KMS-11 (cell line): ENCODE results near the gene HOXD9.

Experiments
- H2AFZ ChIP-seq: fragments of 200-600 bp; sonication (generic); 2 replicates; pipeline ENCODE4 v1.6.1; 2016; ENCODE audit warnings: antibody characterized with exemption, mixed run types, low read depth
- H3K27ac ChIP-seq: fragments of 200-600 bp; sonication (generic); 2 replicates; pipeline ENCODE4 v1.6.1; 2016; ENCODE audit warnings: mild to moderate bottlenecking, mixed run types
- H3K27me3 ChIP-seq: fragments of 200-600 bp; sonication (generic); 2 replicates; pipeline ENCODE4 v1.6.1; 2017; ENCODE audit warnings: mild to moderate bottlenecking, low read depth, mixed run types, moderate library complexity; ENCODE audit not compliant: insufficient read depth
- H3K36me3 ChIP-seq: fragments of 200-600 bp; sonication (generic); 2 replicates; pipeline ENCODE4 v1.6.1; 2017; ENCODE audit warnings: mild to moderate bottlenecking, mixed run types; ENCODE audit not compliant: insufficient read depth
- H3K4me1 ChIP-seq: fragments of 200-600 bp; sonication (generic); 2 replicates; pipeline ENCODE4 v1.6.1; 2016; ENCODE audit warnings: mild to moderate bottlenecking, low read depth, mixed run types; ENCODE audit not compliant: poor library complexity, severe bottlenecking
- H3K4me2 ChIP-seq: fragments of 200-600 bp; sonication (generic); 2 replicates; pipeline ENCODE4 v1.7.0; 2016; ENCODE audit warnings: mild to moderate bottlenecking, mixed run types
- H3K4me3 ChIP-seq: fragments of 200-600 bp; sonication (generic); IDR thresholded peaks from 2 replicates; pipeline ENCODE4 v1.6.1; 2017; ENCODE audit warnings: low read depth, low read length, mixed read lengths; ENCODE audit not compliant: insufficient read depth
- H3K79me2 ChIP-seq: fragments of 200-600 bp; sonication (generic); 2 replicates; pipeline ENCODE4 v1.6.1; 2016; ENCODE audit warnings: low read depth, mixed run types; ENCODE audit not compliant: insufficient read depth
- H3K9ac ChIP-seq: fragments of 200-600 bp; sonication (generic); 2 replicates; pipeline ENCODE4 v1.6.1; 2016; ENCODE audit warnings: mild to moderate bottlenecking, mixed run types
- H4K20me1 ChIP-seq: fragments of 200-600 bp; sonication (generic); 2 replicates; pipeline ENCODE4 v1.6.1; 2016; ENCODE audit warnings: mild to moderate bottlenecking, mixed run types; ENCODE audit not compliant: insufficient read depth
- CTCF ChIP-seq: fragments of 200-600 bp; sonication (generic); conservative IDR thresholded peaks from 2 replicates; pipeline ENCODE4 v1.6.1; 2017; ENCODE audit warnings: low read depth, mild to moderate bottlenecking, antibody characterized with exemption, low read length, moderate library complexity, mixed read lengths

The HOXD9 gene

DNA sequence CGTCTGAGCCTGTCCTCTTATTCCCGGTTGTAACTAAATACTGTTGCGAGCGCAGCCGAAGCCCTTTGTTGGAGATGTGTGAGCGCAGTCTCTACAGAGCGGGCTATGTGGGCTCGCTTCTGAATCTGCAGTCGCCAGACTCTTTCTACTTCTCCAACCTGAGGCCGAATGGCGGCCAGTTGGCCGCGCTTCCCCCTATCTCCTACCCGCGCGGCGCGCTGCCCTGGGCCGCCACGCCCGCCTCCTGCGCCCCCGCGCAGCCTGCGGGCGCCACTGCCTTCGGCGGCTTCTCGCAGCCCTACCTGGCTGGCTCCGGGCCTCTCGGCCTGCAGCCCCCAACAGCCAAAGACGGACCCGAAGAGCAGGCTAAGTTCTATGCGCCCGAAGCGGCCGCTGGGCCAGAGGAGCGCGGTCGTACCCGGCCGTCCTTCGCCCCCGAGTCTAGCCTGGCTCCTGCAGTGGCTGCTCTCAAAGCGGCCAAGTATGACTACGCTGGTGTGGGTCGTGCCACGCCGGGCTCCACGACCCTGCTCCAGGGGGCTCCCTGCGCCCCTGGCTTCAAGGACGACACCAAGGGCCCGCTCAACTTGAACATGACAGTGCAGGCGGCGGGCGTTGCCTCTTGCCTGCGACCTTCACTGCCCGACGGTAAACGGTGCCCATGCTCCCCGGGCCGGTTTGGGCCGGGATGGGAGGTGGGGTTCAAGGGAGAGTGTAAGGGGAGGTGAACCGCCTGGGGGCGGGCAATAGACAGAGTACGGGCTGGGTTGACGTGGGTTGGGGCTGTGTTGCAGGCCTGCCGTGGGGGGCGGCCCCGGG, 22.6 kb upstream of the HOXD9 start, which contains the start of gene HOXD12:
Gene HOXD12 (plus strand): TSS at position 68 of the 819 bp plus-strand sequence. CDS start 7 bp downstream, at position 75.
- Histone ChIP-seq H3K4me3 (no peak within 1 kb of the TSS), H2AFZ (peak within 1 kb of the TSS; percentile 97), H3K27me3 (no peaks in the 10 kb centered on the region), H3K4me2 (peak within 1 kb of the TSS; percentile 95; the same call in 1 of the 2 replicates), H3K79me2 (no peaks in the 10 kb centered on the region), H3K4me1 (peaks cover 8% of the 10 kb centered on the region), H4K20me1 (no peaks in the 10 kb centered on the region), H3K27ac (no peak within 1 kb of the TSS), H3K36me3 (no peaks in the 10 kb centered on the region), H3K9ac (no peak within 1 kb of the TSS)
- no peak for TF ChIP-seq CTCF

DNA sequence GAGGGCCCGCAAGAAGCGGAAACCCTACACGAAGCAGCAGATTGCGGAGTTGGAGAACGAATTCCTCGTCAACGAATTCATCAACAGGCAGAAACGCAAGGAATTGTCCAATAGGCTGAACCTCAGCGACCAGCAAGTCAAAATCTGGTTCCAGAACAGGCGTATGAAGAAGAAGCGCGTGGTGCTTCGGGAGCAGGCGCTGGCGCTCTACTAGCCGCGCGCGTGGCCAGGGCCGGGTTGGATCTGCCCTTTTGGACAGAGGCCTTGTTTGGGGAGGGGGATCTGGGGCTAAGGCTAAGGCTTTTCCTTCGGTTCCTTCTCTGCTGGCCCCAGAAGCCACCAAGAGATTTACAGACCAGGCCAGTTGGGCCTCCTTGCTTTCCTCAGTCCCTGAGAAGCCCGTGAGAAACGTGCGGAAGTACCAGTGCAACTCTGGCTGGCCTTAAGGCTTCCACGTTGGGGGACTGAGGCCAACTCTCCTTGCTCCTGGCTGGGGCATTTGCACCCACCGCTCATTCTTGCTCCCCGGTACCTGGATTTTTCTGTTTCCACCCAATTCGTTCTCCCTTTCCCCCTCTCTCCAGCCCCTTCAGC, 21.9 kb upstream of the HOXD9 start:
- TF ChIP-seq CTCF, result no peak
- Histone ChIP-seq H3K27me3 (no peaks in the 10 kb centered on the region), H2AFZ (no peak overlapping the region), H3K9ac (no peak overlapping the region), H3K4me1 (peaks cover 5% of the 10 kb centered on the region), H3K27ac (no peak overlapping the region), H3K79me2 (no peaks in the 10 kb centered on the region), H3K4me3 (no peak overlapping the region), H3K4me2 (no peak overlapping the region), H3K36me3 (no peaks in the 10 kb centered on the region), H4K20me1 (no peaks in the 10 kb centered on the region)

GRCh38 chr2:176101216-176101830, 21.2 kb upstream of the HOXD9 start:
- Histone ChIP-seq H3K36me3 (no peaks in the 10 kb centered on the region), H3K27ac (no peak overlapping the region), H4K20me1 (no peaks in the 10 kb centered on the region), H3K27me3 (no peaks in the 10 kb centered on the region), H3K4me2 (no peak overlapping the region), H3K9ac (no peak overlapping the region), H3K79me2 (no peaks in the 10 kb centered on the region), H2AFZ (no peak overlapping the region), H3K4me3 (no peak overlapping the region), H3K4me1 (no peaks in the 10 kb centered on the region)
- TF ChIP-seq CTCF, result no peak

GRCh38 chr2:176101842-176102241, 20.7 kb upstream of the HOXD9 start:
- H3K4me3 ChIP-seq, result no peak overlapping the region
- no peak overlapping the region for H3K27ac ChIP-seq
- no peak overlapping the region for H3K4me2 ChIP-seq
- H3K36me3 ChIP-seq, result no peaks in the 10 kb centered on the region
- no peaks in the 10 kb centered on the region for H4K20me1 ChIP-seq
- H3K79me2 ChIP-seq, result no peaks in the 10 kb centered on the region
- no peak overlapping the region for H3K9ac ChIP-seq
- no peaks in the 10 kb centered on the region for H3K4me1 ChIP-seq
- no peak overlapping the region for H2AFZ ChIP-seq
- no peak for TF ChIP-seq CTCF
- H3K27me3 ChIP-seq, result no peaks in the 10 kb centered on the region
